Measurements from ENCODE around the gene ADAM17. TPM values are rescaled to one million over a fixed set of nuclear protein-coding genes. Genes with fewer than 3 reads are reported as not detected.

The ADAM17 gene
- total and polyA plus RNA-seq, 2 of the 8 experiments (the other 6 are each of a cell fraction or from before 2014, with no cell fraction given), result 6.5 to 23.5 TPM

DNA sequence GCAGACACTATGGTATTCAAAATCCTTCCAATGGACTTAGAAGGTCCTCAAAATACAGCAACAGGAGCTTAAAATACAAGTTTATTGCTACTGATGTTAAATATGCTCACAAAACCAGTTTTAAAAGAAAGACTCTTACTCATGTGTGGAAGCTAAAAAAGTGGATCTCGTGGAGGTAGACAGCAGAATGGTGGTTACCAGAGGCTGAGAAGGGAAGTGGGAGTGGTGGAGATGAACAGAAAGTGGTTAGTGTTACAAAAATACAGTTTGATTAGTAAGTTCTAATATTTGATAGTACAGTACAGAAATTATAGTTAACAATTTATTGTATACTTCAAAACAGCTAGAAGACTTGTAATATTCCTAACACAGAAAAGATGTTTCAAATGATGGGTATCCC lies 12.1 kb downstream of the ADAM17 start (continued):
- TF ChIP-seq NANOG (IDR thresholded peaks at IDR 0.05; ENCODE audit: insufficient read depth, low read depth, low read length, poor library complexity, severe bottlenecking) (no peak), TCF12 (IDR thresholded peaks at IDR 0.05; ENCODE audit: low read depth, low read length) (no peak), CEBPB (IDR thresholded peaks at IDR 0.05; ENCODE audit: low read depth, low read length) (no peak), SUZ12 (IDR thresholded peaks at IDR 0.05; ENCODE audit: low read length) (no peak), KDM4A (IDR thresholded peaks at IDR 0.05; ENCODE audit: low read depth, low read length, severe bottlenecking) (no peak), CHD1 (IDR thresholded peaks at IDR 0.05; ENCODE audit: low read depth, low read length) (no peak), RAD21 (IDR thresholded peaks at IDR 0.05 in 1 of 2, conservative IDR thresholded peaks at IDR 0.05 in 1 of 2; ENCODE audit: low read depth in 2 of 2, low read length in 2 of 2) (no peak)

Measured in H1 (cell line).